ENCODE measurements around the gene MEI1. TPM values are rescaled to one million over a fixed set of nuclear protein-coding genes. Genes with fewer than 3 reads are reported as not detected.
"Not testable (repeated sequence)": the region's sequence is repeated elsewhere in the genome, so short reads cannot be mapped to it uniquely, and the experiment has no call there.

Gene MEI1
- total RNA-seq, 1 donor from 2014 or later = 0.64 TPM

- H3K4me1 ChIP-seq (ENCODE audit: insufficient read depth, low read length) = peaks cover 11% of the 10 kb centered on the region
- H3K36me3 ChIP-seq (ENCODE audit: insufficient read depth, low read length) = peaks cover 12% of the 10 kb centered on the region
- no peak overlapping the region for H2AFZ ChIP-seq (ENCODE audit: low read depth, low read length)
- no peak for TF ChIP-seq EZH2 (IDR thresholded peaks at IDR 0.05; ENCODE audit: insufficient read depth, low read length)
- TF ChIP-seq, protein P1, sequence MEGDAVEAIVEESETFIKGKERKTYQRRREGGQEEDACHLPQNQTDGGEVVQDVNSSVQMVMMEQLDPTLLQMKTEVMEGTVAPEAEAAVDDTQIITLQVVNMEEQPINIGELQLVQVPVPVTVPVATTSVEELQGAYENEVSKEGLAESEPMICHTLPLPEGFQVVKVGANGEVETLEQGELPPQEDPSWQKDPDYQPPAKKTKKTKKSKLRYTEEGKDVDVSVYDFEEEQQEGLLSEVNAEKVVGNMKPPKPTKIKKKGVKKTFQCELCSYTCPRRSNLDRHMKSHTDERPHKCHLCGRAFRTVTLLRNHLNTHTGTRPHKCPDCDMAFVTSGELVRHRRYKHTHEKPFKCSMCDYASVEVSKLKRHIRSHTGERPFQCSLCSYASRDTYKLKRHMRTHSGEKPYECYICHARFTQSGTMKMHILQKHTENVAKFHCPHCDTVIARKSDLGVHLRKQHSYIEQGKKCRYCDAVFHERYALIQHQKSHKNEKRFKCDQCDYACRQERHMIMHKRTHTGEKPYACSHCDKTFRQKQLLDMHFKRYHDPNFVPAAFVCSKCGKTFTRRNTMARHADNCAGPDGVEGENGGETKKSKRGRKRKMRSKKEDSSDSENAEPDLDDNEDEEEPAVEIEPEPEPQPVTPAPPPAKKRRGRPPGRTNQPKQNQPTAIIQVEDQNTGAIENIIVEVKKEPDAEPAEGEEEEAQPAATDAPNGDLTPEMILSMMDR (IDR thresholded peaks at IDR 0.05; ENCODE audit: insufficient read depth, low read depth, low read length) = no peak
- H4K20me1 ChIP-seq (ENCODE audit: insufficient read depth, low read length) = peaks cover 67% of the 10 kb centered on the region
- Mint-ChIP-seq H3K36me3 (ENCODE audit: low read depth, unreplicated experiment) (peaks cover 2% of the 10 kb centered on the region), H3K27ac (ENCODE audit: unreplicated experiment) (no peak overlapping the region), H3K4me1 (ENCODE audit: low read depth, unreplicated experiment) (peaks cover 6% of the 10 kb centered on the region), H3K9me3 (ENCODE audit: unreplicated experiment) (no peaks in the 10 kb centered on the region), H3K27me3 (ENCODE audit: low read depth, unreplicated experiment) (no peaks in the 10 kb centered on the region), H3K4me3 (ENCODE audit: unreplicated experiment) (no peak overlapping the region)
- no peaks in the 10 kb centered on the region for H3K27me3 ChIP-seq (ENCODE audit: insufficient read depth, low read length)
- H3K4me3 ChIP-seq (ENCODE audit: insufficient read depth, low read depth, low read length) = no peak overlapping the region
- H3K27ac ChIP-seq (ENCODE audit: low read depth, low read length) = no peak overlapping the region
- FAIRE-seq (no peak), DNase-seq (ENCODE audit: low read depth) (no peak)
- peaks cover 95% of the 10 kb centered on the region for H3K79me2 ChIP-seq (ENCODE audit: insufficient read depth, low read length)
- no peak overlapping the region for H3K4me2 ChIP-seq (ENCODE audit: low read length)
- no peaks in the 10 kb centered on the region for H3K9me3 ChIP-seq (ENCODE audit: insufficient read depth, low read depth, low read length)
- no peak overlapping the region for H3K9ac ChIP-seq (ENCODE audit: low read length)
Observed at GRCh38 chr22:41683616-41684015, 15.7 kb upstream of the MEI1 start.

- H3K4me1 Mint-ChIP-seq (ENCODE audit: low read depth, unreplicated experiment) = peaks cover 6% of the 10 kb centered on the region
- peaks cover 9% of the 10 kb centered on the region for H3K36me3 ChIP-seq (ENCODE audit: insufficient read depth, low read length)
- no peak overlapping the region for H3K27ac ChIP-seq (ENCODE audit: low read depth, low read length)
- DNase-seq (ENCODE audit: low read depth) (no peak), FAIRE-seq (no peak)
- peaks cover 2% of the 10 kb centered on the region for H3K36me3 Mint-ChIP-seq (ENCODE audit: low read depth, unreplicated experiment)
- peaks cover 64% of the 10 kb centered on the region for H4K20me1 ChIP-seq (ENCODE audit: insufficient read depth, low read length)
- no peak overlapping the region for H3K9ac ChIP-seq (ENCODE audit: low read length)
- no peaks in the 10 kb centered on the region for H3K9me3 Mint-ChIP-seq (ENCODE audit: unreplicated experiment)
- H3K4me3 ChIP-seq (ENCODE audit: insufficient read depth, low read depth, low read length) = no peak overlapping the region
- no peak overlapping the region for H3K4me3 Mint-ChIP-seq (ENCODE audit: unreplicated experiment)
- H3K9me3 ChIP-seq (ENCODE audit: insufficient read depth, low read depth, low read length) = no peaks in the 10 kb centered on the region
- no peak overlapping the region for H2AFZ ChIP-seq (ENCODE audit: low read depth, low read length)
- no peak for TF ChIP-seq EZH2 (IDR thresholded peaks at IDR 0.05; ENCODE audit: insufficient read depth, low read length)
- TF ChIP-seq, protein P1 (IDR thresholded peaks at IDR 0.05; ENCODE audit: insufficient read depth, low read depth, low read length) = no peak
- H3K4me1 ChIP-seq (ENCODE audit: insufficient read depth, low read length) = peaks cover 11% of the 10 kb centered on the region
- peaks cover 97% of the 10 kb centered on the region for H3K79me2 ChIP-seq (ENCODE audit: insufficient read depth, low read length)
- no peak overlapping the region for H3K27ac Mint-ChIP-seq (ENCODE audit: unreplicated experiment)
- no peaks in the 10 kb centered on the region for H3K27me3 ChIP-seq (ENCODE audit: insufficient read depth, low read length)
- no peak overlapping the region for H3K4me2 ChIP-seq (ENCODE audit: low read length)
- no peaks in the 10 kb centered on the region for H3K27me3 Mint-ChIP-seq (ENCODE audit: low read depth, unreplicated experiment)
Observed at GRCh38 chr22:41684194-41684593, 15.1 kb upstream of the MEI1 start.

DNA sequence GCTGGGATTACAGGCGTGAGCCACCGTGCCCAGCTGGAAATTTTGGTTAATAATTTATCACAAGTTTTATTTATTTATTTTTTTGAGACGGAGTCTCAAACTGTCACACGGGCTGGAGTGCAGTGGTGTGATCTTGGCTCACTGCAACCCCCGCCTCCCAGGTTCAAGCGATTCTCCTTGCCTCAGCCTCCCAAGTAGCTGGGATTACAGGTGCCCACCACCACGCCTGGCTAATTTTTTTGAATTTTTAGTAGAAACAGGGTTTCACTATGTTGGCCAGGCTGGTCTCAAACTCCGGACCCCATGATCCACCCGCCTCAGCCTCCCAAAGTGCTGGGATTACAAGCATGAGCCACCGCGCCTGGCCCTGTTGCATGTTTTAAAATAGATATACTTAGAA is 12.4 kb upstream of the MEI1 start:
- H3K4me2 ChIP-seq (ENCODE audit: low read length) = peak overlapping the region; percentile 96
- DNase-seq (ENCODE audit: low read depth); H3K4me1 Mint-ChIP-seq (ENCODE audit: low read depth, unreplicated experiment); H3K4me3 ChIP-seq (ENCODE audit: insufficient read depth, low read depth, low read length); H3K27ac ChIP-seq (ENCODE audit: low read depth, low read length); H3K36me3 Mint-ChIP-seq (ENCODE audit: low read depth, unreplicated experiment); H3K27me3 Mint-ChIP-seq (ENCODE audit: low read depth, unreplicated experiment); H3K9me3 Mint-ChIP-seq (ENCODE audit: unreplicated experiment); H2AFZ ChIP-seq (ENCODE audit: low read depth, low read length); H3K36me3 ChIP-seq (ENCODE audit: insufficient read depth, low read length); H3K9ac ChIP-seq (ENCODE audit: low read length); FAIRE-seq; H3K27me3 ChIP-seq (ENCODE audit: insufficient read depth, low read length); H3K9me3 ChIP-seq (ENCODE audit: insufficient read depth, low read depth, low read length): not testable (repeated sequence)
- H4K20me1 ChIP-seq (ENCODE audit: insufficient read depth, low read length) = peaks cover 47% of the 10 kb centered on the region
- Mint-ChIP-seq H3K27ac (ENCODE audit: unreplicated experiment) (peak overlapping the region; percentile 75), H3K4me3 (ENCODE audit: unreplicated experiment) (peak overlapping the region; percentile 96)
- peaks cover 72% of the 10 kb centered on the region for H3K79me2 ChIP-seq (ENCODE audit: insufficient read depth, low read length)
- peaks cover 11% of the 10 kb centered on the region for H3K4me1 ChIP-seq (ENCODE audit: insufficient read depth, low read length)
